HG02642 (cell line): Measurements from ENCODE around the gene CRTC3.
"Not testable (repeated sequence)": the region's sequence is repeated elsewhere in the genome, so short reads cannot be mapped to it uniquely, and the experiment has no call there.

Source experiments
- ATAC-seq: cut with Tn5 transposase; IDR thresholded peaks from one replicate; pipeline ENCODE4 v1.9.1; 2021; ENCODE audit warnings: mild to moderate bottlenecking; ENCODE audit not compliant: unreplicated experiment, poor library complexity

CRTC3 gene, protein sequence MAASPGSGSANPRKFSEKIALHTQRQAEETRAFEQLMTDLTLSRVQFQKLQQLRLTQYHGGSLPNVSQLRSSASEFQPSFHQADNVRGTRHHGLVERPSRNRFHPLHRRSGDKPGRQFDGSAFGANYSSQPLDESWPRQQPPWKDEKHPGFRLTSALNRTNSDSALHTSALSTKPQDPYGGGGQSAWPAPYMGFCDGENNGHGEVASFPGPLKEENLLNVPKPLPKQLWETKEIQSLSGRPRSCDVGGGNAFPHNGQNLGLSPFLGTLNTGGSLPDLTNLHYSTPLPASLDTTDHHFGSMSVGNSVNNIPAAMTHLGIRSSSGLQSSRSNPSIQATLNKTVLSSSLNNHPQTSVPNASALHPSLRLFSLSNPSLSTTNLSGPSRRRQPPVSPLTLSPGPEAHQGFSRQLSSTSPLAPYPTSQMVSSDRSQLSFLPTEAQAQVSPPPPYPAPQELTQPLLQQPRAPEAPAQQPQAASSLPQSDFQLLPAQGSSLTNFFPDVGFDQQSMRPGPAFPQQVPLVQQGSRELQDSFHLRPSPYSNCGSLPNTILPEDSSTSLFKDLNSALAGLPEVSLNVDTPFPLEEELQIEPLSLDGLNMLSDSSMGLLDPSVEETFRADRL

DNA sequence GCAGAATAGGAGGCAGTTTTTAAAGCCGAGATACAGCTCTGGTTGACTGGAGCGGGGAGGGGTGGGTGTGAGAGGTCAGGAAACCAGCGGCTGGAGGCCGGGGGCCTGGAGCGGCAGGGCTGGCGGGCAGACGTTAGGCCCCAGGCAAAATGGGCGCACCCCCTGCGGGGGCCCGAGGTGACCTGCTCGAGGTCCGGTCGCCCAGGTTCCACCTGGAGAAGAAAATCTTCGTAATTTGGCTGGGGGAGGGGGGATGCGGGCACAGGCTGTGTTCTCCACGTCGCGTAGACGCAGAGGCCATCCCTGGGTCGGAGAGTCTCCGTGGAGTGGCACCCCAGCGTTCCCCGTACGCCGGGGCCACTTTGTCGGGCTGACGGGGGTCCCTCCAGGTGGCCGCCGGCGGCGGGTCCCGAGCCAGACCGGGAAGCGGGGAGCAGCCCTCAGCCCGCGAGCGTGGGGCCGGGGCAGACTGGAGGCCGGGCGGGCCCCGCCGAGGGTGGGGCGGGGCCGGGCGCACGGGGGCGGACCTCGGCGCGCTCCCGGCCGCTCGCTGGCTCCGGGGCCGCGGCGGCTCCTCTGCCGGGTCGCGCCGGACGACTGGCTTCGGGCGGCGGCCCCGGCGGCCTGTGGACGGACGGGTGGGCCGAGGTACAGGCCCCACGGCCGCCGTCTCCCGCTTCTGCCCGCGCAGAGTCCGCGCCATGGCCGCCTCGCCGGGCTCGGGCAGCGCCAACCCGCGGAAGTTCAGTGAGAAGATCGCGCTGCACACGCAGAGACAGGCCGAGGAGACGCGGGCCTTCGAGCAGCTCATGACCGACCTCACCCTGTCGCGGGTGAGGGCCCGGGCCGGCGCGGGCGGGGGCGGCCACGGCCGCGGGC, at the start of gene CRTC3:
Gene CRTC3, plus strand, starts transcription at position 553 of the 879 bp plus-strand sequence. Its CDS starts 149 bp downstream, at position 702.
- ATAC-seq = peak; percentile 83

GRCh38 chr15:90481023-90481422, 48.7 kb upstream of the CRTC3 start:
- ATAC-seq = no peak

GRCh38 chr15:90482124-90483011, 47.4 kb upstream of the CRTC3 start:
- no peak for ATAC-seq

DNA sequence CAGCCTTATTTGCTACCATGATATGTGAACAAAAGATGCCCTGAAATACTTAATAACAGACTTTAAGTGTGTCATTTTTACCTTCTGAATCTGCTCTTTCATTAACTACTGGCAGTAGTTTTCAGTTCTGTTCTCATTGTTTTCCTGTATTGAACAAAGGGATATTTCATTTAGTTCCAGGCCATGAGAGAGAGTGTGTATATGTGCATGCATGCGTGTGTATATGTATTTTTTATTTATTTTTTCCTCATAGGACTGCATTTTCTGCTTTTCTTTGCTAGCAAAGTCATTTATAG, 46.8 kb upstream of the CRTC3 start:
- ATAC-seq = no peak

- no peak for ATAC-seq
These were observed 46.1 kb upstream of the CRTC3 start for GRCh38 chr15:90483637-90484036.

DNA sequence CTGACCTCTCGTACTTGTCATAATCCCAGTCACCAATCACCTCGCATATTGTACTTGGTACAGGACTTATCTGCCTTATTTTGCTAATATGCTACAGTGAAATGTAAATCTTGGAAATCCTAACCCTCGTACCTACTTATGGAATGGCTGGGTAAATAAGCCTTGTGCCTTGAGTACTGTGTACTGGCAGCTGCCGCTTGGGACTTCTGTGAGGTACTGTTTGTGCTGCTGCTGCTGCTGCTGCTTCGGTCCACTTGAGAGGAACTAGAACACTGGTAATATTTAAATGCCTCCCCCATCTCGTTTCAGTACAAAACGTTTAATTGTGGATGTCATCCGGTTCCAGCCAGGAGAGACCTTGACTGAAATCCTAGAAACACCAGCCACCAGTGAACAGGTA, 42.5 kb upstream of the CRTC3 start:
- ATAC-seq = no peak

DNA sequence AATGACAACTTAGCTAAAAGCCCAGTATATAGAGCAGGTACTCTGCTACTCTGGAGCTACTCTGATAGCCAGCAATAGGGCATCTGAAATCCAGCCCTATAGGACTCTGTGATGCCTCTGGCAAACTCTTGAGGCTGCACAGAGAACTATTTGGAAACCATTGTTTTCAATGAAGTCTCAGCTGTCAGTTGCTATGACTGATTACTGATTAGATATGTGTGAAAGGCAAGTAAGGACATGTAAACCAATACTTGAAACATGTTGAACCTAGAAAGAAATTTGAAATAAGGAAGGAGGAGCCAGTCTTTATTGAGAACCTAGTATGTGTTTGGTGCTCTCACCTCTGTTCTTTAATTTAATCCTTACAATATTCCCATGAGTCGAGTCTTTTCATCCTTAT, 40.2 kb upstream of the CRTC3 start:
- no peak for ATAC-seq

DNA sequence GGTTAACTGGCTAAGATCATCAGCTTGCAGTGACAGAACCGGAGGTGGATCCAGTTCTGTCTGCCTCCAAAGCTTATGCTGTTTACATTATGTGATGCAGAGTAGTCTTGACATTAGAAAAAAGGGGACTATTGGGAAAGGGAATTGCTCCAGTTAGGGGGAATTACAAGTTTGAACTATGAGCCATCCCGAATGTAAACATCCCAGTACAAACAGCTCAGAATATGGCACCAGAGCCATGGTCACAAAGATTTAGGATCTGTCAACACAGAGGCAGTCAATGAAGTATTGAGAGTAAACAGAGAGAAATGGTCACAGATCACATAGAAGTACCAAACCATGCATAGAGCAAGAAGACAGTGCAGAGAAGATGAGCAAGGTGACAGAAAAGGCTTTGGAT, 39.8 kb upstream of the CRTC3 start:
- no peak for ATAC-seq

DNA sequence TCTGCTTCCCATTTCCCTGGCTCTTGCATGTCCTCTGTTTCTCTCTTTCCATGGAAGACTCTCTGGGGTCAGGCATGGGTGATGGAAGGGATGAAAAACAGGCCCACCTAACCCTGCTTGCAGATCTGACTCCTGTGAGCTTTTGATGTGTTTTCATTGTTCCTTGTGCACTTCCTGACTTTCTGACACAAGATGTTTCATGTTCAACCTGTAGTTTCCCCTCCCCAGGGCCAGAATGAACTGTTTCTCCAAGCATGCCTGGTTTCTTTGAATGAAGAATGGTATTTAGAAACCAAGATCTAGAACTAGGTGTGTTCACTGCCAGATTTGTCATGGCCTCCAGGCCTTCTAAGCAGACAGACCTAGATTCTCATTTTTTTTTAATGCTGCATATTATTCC, 36.1 kb upstream of the CRTC3 start:
- ATAC-seq = no peak

- no peak for ATAC-seq
These were observed 34.7 kb upstream of the CRTC3 start for GRCh38 chr15:90495067-90495466.

GRCh38 chr15:90496791-90497190, 32.9 kb upstream of the CRTC3 start:
- no peak for ATAC-seq

GRCh38 chr15:90497376-90497775, 32.3 kb upstream of the CRTC3 start:
- no peak for ATAC-seq

DNA sequence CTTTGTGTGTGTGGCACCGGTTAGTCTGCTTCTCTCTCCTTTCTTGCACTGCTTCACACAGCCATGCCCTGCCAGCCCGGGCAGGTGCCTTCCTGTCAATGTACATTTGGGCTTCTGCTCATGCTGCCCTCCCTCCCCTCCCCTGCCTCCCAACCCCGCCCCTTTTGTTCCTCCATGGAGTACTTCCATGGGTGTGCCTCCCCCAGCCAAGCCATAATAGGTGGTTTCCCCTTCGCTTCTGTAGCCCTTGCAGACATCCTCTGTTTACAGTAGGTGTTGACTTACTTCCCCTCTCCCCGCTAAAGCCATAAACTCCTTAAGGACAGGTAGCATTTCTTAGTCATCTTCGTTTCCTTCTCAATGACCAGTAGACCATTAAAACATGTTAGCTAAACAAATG, 31.8 kb upstream of the CRTC3 start:
- ATAC-seq = no peak

DNA sequence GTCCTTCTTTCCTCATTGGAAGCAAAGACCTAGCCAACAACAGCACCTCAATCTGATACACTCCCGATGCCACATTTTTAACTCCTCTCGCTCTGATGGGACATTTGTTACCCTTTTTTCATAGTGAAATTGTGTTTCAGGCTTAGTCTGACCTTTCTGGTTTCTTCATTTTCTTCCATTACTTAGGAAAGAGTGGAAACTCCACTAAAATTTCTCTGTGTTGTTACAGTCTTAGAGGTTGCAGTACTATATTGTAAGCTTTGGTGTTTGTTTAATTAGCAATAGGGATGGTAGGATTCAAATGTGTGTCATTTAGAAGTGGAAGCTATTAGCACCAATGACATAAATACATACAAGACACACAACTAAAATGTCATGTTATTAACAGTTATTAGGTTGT, 29.6 kb upstream of the CRTC3 start:
- ATAC-seq = no peak

DNA sequence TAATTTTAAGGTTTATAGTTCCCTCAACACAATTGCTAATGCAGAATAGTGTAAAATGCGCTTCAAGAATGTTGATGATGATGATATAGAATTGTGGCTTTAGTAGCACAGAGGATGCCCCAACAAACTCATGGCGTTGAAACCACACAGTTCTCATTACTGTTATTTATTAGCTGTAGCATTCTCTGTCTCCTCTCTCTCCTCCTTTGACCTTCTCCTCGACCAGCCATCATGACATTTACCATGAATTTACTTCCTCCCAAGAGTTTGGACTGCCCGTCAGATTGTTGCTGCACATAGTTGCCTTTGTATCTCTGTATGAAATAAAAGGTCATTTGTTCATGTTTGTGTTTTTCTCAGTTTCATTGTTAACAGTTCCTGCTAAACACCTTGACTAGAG, 27.8 kb upstream of the CRTC3 start:
- ATAC-seq = no peak

DNA sequence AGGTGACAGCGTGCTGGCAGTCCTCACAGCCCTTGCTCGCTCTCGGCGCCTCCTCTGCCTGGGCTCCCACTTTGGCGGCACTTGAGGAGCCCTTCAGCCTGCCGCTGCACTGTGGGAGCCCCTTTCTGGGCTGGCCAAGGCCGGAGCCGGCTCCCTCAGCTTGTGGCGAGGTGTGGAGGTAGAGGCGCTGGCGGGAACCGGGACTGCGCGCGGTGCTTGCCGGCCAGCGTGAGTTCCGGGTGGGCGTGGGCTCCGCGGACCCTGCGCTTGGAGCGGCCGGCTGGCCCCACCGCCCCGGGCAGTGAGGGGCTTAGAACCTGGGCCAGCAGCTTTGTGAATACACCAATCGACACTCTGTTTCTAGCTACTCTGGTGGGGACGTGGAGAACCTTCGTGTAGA, 18.9 kb upstream of the CRTC3 start:
- ATAC-seq = not testable (repeated sequence)

GRCh38 chr15:90511211-90511618, 18.5 kb upstream of the CRTC3 start:
- not testable (repeated sequence) for ATAC-seq

- ATAC-seq = no peak
These were observed 17.4 kb upstream of the CRTC3 start for GRCh38 chr15:90512276-90512675.

GRCh38 chr15:90512981-90513380, 16.7 kb upstream of the CRTC3 start:
- no peak for ATAC-seq

DNA sequence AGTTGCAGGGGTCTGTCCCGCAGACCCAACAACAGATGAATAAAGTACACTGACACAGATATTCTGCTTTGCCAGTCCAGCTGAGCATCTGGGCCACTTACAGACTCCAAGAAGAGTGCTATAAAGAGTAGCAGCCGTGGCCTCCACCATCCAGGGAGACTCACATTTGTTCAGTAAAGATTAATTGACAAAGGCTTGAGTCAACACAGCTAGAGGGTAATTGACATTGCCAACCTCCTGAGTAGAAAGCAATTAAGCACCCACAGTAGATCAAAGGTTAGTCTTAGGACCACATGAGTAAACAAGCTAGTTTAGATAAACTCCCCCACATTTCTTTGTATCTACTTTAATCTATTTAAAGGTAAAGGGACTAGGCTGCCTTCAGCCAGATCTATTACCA, 16.3 kb upstream of the CRTC3 start:
- no peak for ATAC-seq
